PC-9 (cell line): ENCODE results near the gene PCDHGA6. TPM values are rescaled to one million over a fixed set of nuclear protein-coding genes. Genes with fewer than 3 reads are reported as not detected.
"Not testable (repeated sequence)": the region's sequence is repeated elsewhere in the genome, so short reads cannot be mapped to it uniquely, and the experiment has no call there.

Source experiments
- BruUV-seq: library from RNA; stranded (reverse); fragments of 400-500 nt; replicated peaks from 2 replicates; lab custom pipeline; 2021; lab: Mats Ljungman, UMichigan
- CTCF ChIA-PET: fragments of 300-600 bp; sonication (Branson Sonifier 250); formaldehyde crosslinking; loops from one replicate; lab custom pipeline; 2022; ENCODE audit warnings: antibody characterized with exemption; lab: Charles Lee
- POLR2A ChIA-PET: fragments of 300-600 bp; sonication (Branson Sonifier 250); formaldehyde crosslinking; loops from one replicate; lab custom pipeline; 2022; ENCODE audit warnings: antibody characterized with exemption; ENCODE audit not compliant: unreplicated experiment; lab: Charles Lee
- DNase-seq, 2 experiments: peaks; one replicate each; pipeline versions ENCODE4 v3.0.0 to v3.0.0-alpha.2; 2015 to 2022; ENCODE audit warnings: mixed read lengths in 1 of 2
- H2AFZ ChIP-seq: fragments of 200-600 bp; sonication (generic); 2 replicates; pipeline ENCODE4 v1.8.1; 2017; ENCODE audit warnings: antibody characterized with exemption
- H3F3A ChIP-seq: fragments of 200-600 bp; sonication (generic); 2 replicates; pipeline ENCODE4 v1.8.1; 2017; ENCODE audit warnings: antibody characterized with exemption, mild to moderate bottlenecking, low read depth; ENCODE audit not compliant: insufficient read depth
- H3K27ac ChIP-seq: fragments of 200-600 bp; sonication (generic); 2 replicates; pipeline ENCODE4 v1.6.1; 2016; ENCODE audit warnings: mixed run types
- H3K27me3 ChIP-seq: fragments of 200-600 bp; sonication (generic); 2 replicates; pipeline ENCODE4 v1.6.1; 2016; ENCODE audit warnings: low read depth, mixed run types; ENCODE audit not compliant: insufficient read depth
- H3K36me3 ChIP-seq: fragments of 200-600 bp; sonication (generic); 2 replicates; pipeline ENCODE4 v1.6.1; 2016; ENCODE audit warnings: low read depth, mixed run types
- H3K4me1 ChIP-seq: fragments of 200-600 bp; sonication (generic); replicated peaks from 2 replicates; pipeline ENCODE4 v1.6.1; 2016; ENCODE audit warnings: mixed run types; ENCODE audit not compliant: insufficient read depth
- H3K4me2 ChIP-seq: fragments of 200-600 bp; sonication (generic); 2 replicates; pipeline ENCODE4 v1.6.1; 2017; ENCODE audit warnings: mixed run types
- H3K4me3 ChIP-seq: fragments of 200-600 bp; sonication (generic); 2 replicates; pipeline ENCODE4 v1.6.1; 2016; ENCODE audit warnings: mixed run types
- H3K79me2 ChIP-seq: fragments of 200-600 bp; sonication (generic); 2 replicates; pipeline ENCODE4 v1.6.1; 2017; ENCODE audit warnings: low read depth, mixed run types
- H3K9me2 ChIP-seq: fragments of 200-600 bp; sonication (generic); 2 replicates; pipeline ENCODE4 v1.8.1; 2017; ENCODE audit warnings: mild to moderate bottlenecking; ENCODE audit not compliant: insufficient read depth
- H3K9me3 ChIP-seq: fragments of 200-600 bp; sonication (generic); 2 replicates; pipeline ENCODE4 v1.8.1; 2016; ENCODE audit warnings: low read depth; ENCODE audit not compliant: insufficient read depth
- H4K20me1 ChIP-seq: fragments of 200-600 bp; sonication (generic); 2 replicates; pipeline ENCODE4 v1.8.1; 2017; ENCODE audit not compliant: insufficient read depth
- CTCF ChIP-seq: fragments of 200-600 bp; sonication (generic); conservative IDR thresholded peaks from 2 replicates; pipeline ENCODE4 v1.6.1; 2017; ENCODE audit warnings: mixed run types, antibody characterized with exemption, mild to moderate bottlenecking, moderate library complexity
- EZH2 ChIP-seq: fragments of 200-600 bp; sonication (generic); IDR thresholded peaks from 2 replicates; pipeline ENCODE4 v1.8.0; 2017; ENCODE audit warnings: antibody characterized with exemption, low read depth
- intact Hi-C: fragments of 100-400 bp; cut with micrococcal nuclease; formaldehyde crosslinking; loops from one replicate; pipeline ENCODE4 v1.10.0; 2022; ENCODE audit not compliant: unreplicated experiment
- total RNA-seq: library from RNA; stranded (reverse); gene quantifications from 2 replicates; pipeline ENCODE4 v1.2.3, GENCODE V29; 2021

The PCDHGA6 gene
- total RNA-seq, 1 experiment from 2014 or later = 0.17 TPM

GRCh38 chr5:141369994-141370848 is 3.5 kb upstream of the PCDHGA6 start, which contains the start of gene PCDHGB3:
PCDHGB3 (plus strand) TSS chr5:141370242; CDS start chr5:141370395, 153 bp downstream.
- no peak for TF ChIP-seq EZH2
- peak; percentile 29; the same call in 1 of the 2 replicates for TF ChIP-seq CTCF
- peaks cover 48% of the 10 kb centered on the region for H3K27me3 ChIP-seq
- no peaks in the 10 kb centered on the region for H3K4me1 ChIP-seq
- H3K27ac ChIP-seq = no peak within 1 kb of the TSS
- no TSS peak for BruUV-seq
- H3K4me2 ChIP-seq = peak within 1 kb of the TSS; percentile 26; the same call in 1 of the 2 replicates
- ChIA-PET CTCF (interaction anchor here (0.6 to 1.3 kb wide), 7 partner anchors 22 to 222 kb away, joined by 3 to 5 read pairs (median 3); partner anchors contain the start of genes PCDHGA1 and PCDHGA10), POLR2A (no interaction called here)
- no peaks in the 10 kb centered on the region for H3F3A ChIP-seq
- H3K9me2 ChIP-seq = no peaks in the 10 kb centered on the region
- H3K79me2 ChIP-seq = no peaks in the 10 kb centered on the region
- H4K20me1 ChIP-seq = no peaks in the 10 kb centered on the region
- H3K9me3 ChIP-seq = peaks cover 5% of the 10 kb centered on the region; the same call in 1 of the 2 replicates
- no peak within 1 kb of the TSS for H3K4me3 ChIP-seq
- peak within 1 kb of the TSS; percentile 69; the same call in 1 of the 2 replicates for H2AFZ ChIP-seq
- no peaks in the 10 kb centered on the region for H3K36me3 ChIP-seq
- peak in 1 of 2 experiments; percentile 14 for DNase-seq
- intact Hi-C loops = no loop called here

GRCh38 chr5:141371572-141372475 is 1.9 kb upstream of the PCDHGA6 start:
- H3K9me3 ChIP-seq = peaks cover 5% of the 10 kb centered on the region; the same call in 1 of the 2 replicates
- H3K4me1 ChIP-seq = no peaks in the 10 kb centered on the region
- no peaks in the 10 kb centered on the region for H4K20me1 ChIP-seq
- BruUV-seq = no TSS peak
- H3K4me3 ChIP-seq = no peak overlapping the region
- no peaks in the 10 kb centered on the region for H3K79me2 ChIP-seq
- H3K36me3 ChIP-seq = no peaks in the 10 kb centered on the region
- ChIA-PET CTCF (interaction anchor here (0.9 kb wide), 1 partner anchor 277 kb away, joined by 3 read pairs; the partner anchor contains the start of gene PCDHB2), POLR2A (no interaction called here)
- no peak for DNase-seq
- peaks cover 36% of the 10 kb centered on the region; the same call in 1 of the 2 replicates for H3K27me3 ChIP-seq
- TF ChIP-seq CTCF = no peak
- TF ChIP-seq EZH2 = no peak
- H3K9me2 ChIP-seq = no peaks in the 10 kb centered on the region
- H3F3A ChIP-seq = no peaks in the 10 kb centered on the region
- H2AFZ ChIP-seq = no peak overlapping the region
- intact Hi-C loops = no loop called here
- no peak overlapping the region for H3K4me2 ChIP-seq
- no peak overlapping the region for H3K27ac ChIP-seq

- no peaks in the 10 kb centered on the region for H3K79me2 ChIP-seq
- BruUV-seq = no TSS peak
- TF ChIP-seq CTCF (no peak), EZH2 (no peak)
- H3K9me3 ChIP-seq = no peaks in the 10 kb centered on the region; the same call in 1 of the 2 replicates
- no peaks in the 10 kb centered on the region for H3K4me1 ChIP-seq
- ChIA-PET CTCF (no interaction called here), POLR2A (no interaction called here)
- H3K4me3 ChIP-seq = no peak overlapping the region
- DNase-seq = no peak
- H4K20me1 ChIP-seq = no peaks in the 10 kb centered on the region
- intact Hi-C loops = no loop called here
- no peak overlapping the region for H2AFZ ChIP-seq
- no peaks in the 10 kb centered on the region for H3F3A ChIP-seq
- H3K27ac ChIP-seq = no peak overlapping the region
- no peaks in the 10 kb centered on the region for H3K9me2 ChIP-seq
- H3K36me3 ChIP-seq = no peaks in the 10 kb centered on the region
- no peak overlapping the region for H3K4me2 ChIP-seq
- H3K27me3 ChIP-seq = peaks cover 24% of the 10 kb centered on the region; the same call in 1 of the 2 replicates
Observed at GRCh38 chr5:141374627-141375026, 936 bp downstream of the PCDHGA6 start.

GRCh38 chr5:141375444-141376155 is 1.9 kb downstream of the PCDHGA6 start:
- H2AFZ ChIP-seq, H3K4me2 ChIP-seq, H3K4me1 ChIP-seq, intact Hi-C loops, H3K4me3 ChIP-seq, H3K9me2 ChIP-seq, H3K27ac ChIP-seq, H3K79me2 ChIP-seq, DNase-seq, CTCF ChIA-PET, POLR2A ChIA-PET, H3F3A ChIP-seq, H4K20me1 ChIP-seq, H3K36me3 ChIP-seq, H3K9me3 ChIP-seq, BruUV-seq: not testable (repeated sequence)
- peaks cover 20% of the 10 kb centered on the region; the same call in 1 of the 2 replicates for H3K27me3 ChIP-seq
